ENCODE data around the gene AP2A1.

Gene AP2A1

GRCh38 chr19:49839713-49840112, 72.9 kb downstream of the AP2A1 start:
- no peak for DNase-seq (ENCODE audit: low read depth)

DNA sequence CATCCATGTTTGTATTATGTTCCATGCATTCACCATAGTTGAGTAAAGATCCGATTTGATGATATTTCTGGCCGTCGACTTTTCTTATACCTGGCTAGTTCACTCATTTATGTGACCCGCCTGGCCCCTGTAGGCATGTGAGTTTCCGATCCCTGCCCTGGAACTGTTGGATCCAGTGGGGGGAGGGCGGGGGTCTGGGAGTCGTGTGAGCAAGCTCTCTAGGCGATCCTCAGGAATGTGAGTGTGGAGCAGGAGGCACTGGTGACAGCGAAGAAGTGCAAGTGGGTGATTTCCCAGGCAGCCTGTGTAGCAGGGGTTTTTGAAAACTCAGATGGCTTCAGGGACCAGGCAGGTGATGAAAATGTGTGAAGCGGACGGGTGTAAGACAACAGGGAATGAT, 73.5 kb downstream of the AP2A1 start:
- no peak for DNase-seq (ENCODE audit: low read depth)

GRCh38 chr19:49840736-49841249, 74.0 kb downstream of the AP2A1 start:
- DNase-seq (ENCODE audit: low read depth) = no peak

DNA sequence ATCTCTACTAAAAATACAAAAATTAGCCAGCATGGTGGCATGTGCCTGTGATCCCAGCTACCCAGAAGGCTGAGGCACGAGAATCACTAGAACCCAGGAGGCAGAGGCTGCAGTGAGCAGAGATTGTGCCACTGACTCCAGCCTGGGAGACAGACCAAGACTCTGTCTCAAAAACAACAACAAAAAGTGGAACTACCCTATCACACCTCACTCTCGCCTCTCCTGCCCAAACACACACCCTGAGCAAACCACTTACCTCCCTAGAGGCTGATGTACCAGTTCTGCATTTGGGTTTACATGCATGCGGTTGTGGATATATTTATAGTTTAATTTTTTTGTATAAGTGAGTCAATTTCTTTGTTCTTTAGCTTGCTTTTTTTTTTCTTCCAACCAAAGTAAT, 76.5 kb downstream of the AP2A1 start:
- DNase-seq (ENCODE audit: low read depth) = no peak

GRCh38 chr19:49844138-49845095, 77.6 kb downstream of the AP2A1 start:
- no peak for DNase-seq (ENCODE audit: low read depth)

DNA sequence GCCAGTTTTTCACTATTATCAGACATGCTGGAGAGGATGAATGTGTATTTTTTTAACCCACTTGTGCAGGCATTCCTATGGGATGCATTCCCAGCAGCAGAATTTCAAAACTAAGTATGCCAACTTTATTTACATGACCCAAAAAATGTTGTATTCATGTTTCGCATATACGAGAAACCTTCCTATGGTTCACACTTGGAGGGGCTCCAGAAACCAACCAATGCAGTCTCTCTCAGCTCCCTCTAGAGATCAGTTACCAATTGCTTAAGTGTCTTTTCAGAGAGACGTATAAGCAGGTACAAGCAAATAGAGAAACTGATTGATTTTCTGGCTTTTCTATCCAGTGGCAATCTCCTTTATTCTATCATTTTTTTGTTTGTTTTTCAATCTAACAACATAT, 78.6 kb downstream of the AP2A1 start:
- no peak for DNase-seq (ENCODE audit: low read depth)

GRCh38 chr19:49846408-49846807, 79.6 kb downstream of the AP2A1 start:
- no peak for DNase-seq (ENCODE audit: low read depth)

DNA sequence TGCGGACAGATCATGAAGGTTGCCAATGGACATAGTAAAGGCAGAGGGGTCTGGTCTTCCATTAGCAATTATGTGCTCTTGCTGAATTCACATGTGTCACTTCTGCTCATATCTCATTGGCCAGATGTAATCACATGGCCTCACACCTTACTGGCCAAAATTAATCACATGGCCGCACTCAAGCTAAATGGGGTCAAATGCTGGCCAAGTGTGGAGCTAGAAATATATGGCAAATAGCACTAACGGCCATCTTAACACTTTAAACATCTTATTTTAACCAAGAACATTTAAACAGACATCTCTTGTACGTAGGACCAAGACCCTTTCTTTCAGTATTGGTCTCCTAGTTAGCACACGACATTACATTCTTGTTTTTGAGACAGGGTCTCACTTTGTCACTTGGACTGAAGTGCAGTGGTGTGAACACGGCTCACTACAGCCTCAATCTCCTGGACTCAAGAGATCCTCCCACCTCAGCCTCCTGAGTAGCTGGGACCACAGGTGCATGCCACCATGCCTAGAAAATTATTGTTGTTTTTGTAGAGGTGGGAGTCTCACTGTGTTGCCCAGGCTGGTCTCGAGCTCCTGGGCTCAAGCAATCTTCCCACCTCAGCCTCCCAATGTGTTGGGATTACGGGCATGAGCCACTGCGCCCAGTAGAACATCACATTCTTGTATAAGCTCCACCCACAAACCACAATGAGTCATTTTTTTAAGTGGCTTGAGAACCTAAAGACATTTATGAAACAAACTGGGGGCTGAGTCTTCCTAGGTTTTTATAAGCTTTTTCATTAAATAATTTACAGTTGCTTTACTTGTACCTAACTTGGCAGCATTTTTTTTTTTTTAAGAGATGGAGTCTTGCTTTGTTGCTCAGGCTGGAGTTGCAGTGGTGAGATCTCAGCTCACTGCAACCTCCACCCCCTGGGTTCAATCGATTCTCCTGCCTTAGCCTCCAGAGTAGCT, 81.2 kb downstream of the AP2A1 start:
- peak; percentile 95 for DNase-seq (ENCODE audit: low read depth)

DNA sequence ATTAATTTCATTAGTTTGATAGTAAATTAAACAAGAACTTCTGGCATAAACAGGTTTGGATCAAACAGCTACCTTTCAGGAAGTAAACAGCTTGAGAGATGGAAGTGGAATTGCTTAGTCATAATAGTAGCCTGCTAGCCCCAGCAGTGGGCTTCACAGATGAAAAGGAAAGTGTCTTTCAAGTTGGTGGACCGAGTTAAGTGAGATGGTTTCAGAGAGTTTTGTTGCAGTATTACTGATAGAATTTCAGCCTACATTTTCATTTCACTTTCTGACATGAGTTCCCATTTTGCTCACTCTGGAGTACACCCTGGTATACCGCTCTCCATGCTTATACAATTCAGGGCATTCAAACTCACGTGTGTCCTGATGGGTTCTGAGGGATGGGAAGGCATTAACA, 82.1 kb downstream of the AP2A1 start:
- no peak for DNase-seq (ENCODE audit: low read depth)

DNA sequence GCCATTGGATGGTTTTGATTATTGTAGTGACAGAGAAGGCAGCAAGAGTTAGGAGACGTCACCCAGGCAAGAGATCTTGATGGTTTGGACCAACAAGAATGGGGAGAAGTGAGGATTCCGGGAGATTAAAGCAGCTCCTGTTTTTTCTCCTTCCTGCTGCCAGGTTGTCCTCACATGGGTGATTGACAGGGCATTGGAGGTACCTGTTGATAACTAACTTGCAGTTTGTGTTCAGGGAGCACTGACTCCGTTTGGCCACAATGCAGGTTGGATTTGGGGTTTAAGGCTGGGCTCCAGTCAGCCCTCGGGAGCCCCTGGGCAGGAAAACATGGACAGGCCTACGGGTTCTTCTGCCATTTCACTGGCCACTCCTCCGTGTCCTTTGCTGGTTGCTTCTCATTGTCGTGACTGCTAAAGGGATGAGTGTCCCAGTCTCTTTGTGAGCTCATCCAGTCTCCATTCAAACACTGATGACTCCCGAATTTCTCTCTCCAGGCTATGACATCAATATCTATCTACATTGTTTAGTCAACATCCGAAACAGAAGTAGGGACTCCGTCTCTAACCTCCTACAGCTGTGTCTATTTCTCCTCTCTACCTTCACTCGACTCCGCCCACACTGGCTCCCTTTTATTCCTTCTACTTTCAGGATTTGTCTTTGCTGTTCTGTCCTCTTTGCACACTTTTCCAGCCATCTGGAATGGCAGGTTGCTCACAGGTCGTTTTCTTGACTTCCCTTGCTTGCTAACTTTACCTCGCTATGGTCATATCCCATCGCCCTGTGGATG, 82.8 kb downstream of the AP2A1 start:
- DNase-seq (ENCODE audit: low read depth) = no peak

GRCh38 chr19:49850221-49850486, 83.4 kb downstream of the AP2A1 start:
- no peak for DNase-seq (ENCODE audit: low read depth)

DNA sequence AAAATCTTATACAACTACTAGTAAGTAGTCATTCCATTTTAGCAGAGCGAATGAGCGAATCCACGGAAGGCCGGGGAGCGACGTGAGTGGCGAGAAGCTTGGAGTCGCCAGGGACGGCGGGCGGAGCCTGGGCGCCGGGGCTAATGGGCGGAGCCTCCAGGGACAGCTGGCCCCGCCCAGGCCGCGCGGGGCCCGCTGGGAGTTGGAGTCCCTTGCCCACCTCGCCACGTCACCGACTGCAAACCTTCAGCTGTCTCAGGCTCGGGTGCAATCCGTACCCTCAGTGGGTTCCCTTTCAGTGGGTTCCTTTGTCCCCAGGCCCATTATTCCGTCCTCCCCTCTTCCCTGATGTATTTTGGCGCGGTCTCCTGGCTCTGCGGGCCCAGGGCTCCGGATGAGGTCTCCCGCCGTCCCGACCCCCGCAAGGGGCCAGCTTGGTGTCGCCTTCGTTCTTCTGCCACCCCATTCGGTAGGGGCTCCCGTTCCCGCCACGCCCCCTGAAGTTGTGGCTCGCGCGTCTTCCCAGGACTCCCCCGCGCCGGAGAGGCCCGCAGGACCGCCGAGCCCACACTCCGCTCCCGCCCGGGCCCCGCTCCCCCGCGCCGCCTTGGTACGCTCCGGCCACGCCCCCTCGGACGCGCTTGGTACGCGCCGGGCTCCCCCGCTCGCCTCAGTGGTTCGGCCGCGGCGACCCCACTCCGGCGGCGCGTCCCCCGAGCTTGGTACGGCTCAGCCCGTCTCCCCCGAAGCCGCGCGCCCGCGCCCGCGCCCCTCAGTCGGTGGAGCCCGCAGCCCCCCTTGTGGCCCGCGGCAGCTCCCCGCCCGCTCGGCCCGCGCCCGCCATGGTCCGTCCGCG, 83.9 kb downstream of the AP2A1 start, which contains the start of gene PTOV1:
Gene PTOV1 (plus strand): TSS at position 673 of the 856 bp plus-strand sequence.
- peak; percentile 93 for DNase-seq (ENCODE audit: low read depth)

DNA sequence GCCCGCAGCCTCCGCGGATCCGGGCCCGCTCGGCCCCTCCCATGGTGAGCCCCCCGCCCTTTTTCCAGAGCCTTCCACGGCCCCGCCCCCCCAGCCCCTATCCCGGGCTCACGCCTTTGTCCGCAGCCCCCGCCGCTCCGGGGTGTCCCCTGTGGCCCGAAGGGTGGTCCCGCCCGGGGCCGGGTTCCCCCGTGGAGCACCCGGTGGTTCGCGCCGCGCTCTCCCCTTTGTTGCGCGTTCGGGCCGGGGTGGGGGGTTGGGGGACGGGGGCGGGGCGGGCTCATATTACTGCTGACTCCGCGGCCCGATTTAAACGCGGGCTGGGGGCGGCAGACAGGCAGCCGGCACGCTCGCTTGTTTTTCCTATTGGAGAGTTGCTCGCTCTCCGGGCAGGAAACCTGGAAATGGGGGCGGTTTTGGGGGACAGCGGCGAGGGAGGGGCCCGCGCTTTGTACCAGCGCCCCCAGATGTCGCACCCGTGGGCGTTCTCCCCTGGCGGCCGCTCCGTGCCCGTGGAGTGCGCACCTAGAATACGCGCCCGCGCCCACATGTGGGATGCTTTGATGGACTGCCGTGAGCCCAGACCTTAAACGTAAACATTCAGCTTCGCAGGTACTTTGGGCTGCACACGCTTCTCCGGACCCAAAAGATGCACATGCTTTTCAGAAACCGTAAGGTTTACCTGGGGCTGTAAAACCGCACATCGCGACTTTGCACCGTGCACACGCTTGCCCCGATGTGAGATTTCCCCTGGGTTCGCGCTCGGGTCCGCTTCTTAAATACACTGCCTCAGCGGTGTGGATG, 84.9 kb downstream of the AP2A1 start:
- no peak for DNase-seq (ENCODE audit: low read depth)

DNA sequence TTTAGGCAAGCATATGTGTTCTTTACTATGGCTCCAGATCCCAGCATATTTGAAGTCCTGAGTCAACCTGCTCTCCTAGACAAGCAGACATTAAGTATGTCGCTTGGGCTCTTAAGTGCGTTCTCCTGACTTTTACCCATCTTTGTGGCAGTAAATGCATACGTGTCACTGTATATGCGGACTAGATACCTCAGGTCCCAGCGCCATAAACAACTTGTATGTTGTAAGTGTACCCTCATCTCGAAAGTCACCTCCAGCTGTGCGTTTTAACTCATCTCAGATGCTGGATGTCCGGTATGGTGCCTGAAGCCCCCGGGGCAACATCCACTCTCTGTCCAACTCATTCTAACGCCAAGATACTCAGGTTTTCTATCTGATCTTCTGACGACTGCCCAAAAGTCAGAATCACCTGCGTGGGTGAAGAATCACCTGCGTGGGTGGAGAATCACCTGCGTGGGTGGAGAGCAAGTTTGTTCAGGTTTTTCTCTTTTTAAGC, 85.9 kb downstream of the AP2A1 start:
- DNase-seq (ENCODE audit: low read depth) = no peak

DNA sequence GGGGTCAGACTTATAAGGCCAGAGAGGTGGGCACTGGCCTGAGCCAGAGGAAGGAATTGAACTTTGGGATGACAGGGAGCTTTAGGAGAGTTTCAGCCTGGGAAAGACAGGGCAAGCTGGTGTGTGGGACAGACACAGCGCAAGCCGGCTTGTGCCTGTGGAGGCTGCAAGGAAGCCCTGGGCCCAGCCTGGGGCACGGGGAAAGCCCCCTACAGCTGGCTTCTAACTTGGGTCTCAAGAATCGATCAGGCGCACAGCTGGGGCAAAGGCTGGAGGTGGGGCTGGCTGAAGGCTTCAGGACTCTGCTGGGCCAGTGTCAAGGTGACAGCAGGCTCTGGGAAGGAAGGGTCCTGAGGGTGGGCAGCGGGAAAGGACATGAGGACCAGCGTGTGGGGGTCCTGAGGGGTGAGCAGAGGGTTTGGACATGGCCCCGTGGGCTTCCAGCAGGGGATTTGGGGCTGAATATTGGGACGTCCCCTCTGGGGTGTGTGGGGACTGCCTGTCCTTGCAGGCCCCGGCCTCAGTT, 87.1 kb downstream of the AP2A1 start:
- DNase-seq (ENCODE audit: low read depth) = no peak

DNA sequence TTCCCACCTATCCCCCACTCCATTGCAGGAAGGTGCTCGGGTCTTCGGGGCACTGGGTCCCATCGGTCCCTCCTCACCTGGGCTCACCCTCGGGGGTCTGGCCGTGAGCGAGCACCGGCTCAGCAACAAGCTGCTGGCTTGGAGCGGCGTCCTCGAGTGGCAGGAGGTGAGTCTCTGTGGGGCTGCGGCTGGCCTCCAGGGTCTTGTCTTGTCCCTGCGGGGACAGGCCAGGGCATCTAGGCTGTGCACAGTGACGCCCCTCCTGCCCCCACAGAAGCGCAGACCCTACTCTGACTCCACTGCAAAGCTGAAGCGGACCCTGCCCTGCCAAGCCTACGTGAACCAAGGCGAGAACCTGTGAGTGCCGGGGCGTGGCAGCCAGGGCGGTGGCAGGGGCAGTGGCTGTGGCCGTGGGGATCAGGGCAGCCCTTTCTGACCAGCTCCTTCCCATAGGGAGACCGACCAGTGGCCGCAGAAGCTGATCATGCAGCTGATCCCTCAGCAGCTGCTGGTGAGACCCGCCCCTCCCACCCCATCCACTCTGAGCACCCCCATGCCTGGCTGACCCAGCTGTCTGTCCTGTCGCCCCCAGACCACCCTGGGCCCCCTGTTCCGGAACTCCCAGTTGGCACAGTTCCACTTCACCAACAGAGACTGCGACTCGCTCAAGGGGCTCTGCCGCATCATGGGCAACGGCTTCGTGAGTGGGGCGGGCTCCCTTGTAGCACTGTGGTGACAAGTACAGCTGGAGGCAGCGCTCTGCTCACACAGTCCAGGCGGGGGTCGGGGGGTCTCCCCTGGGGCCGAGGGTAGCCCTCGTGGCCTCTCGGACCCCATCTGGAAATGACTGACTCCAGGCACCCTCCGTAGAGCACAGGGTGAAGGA, 87.8 kb downstream of the AP2A1 start:
- DNase-seq (ENCODE audit: low read depth) = no peak

DNA sequence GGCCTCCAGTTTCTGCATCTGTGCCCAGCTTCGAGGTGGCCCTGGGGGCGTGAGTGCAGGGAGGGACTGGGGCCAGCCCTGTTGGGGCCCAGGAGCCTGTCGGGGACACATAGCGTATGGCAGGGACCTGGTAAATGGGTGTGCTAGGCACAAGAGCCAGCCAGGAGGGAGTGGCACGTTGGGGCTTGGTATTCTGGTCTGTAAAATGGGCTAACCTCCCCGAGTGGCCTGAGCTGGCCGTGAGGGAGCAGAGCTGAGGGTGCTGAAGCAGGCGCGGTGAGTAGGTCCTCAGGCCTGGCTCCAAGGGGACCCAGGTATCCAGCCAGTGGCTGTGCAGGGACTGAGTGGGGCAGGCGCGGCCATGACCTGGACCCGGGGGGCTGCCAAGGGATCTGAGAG, 88.5 kb downstream of the AP2A1 start:
- DNase-seq (ENCODE audit: low read depth) = no peak

Data from iris pigment epithelial cell (primary cell).